HEK293 (cell line): ENCODE measurements around the gene ZNF440.

Source experiments
- BCL11A ChIP-seq: fragments of 450-650 bp; formaldehyde crosslinking; IDR thresholded peaks from 2 replicates; pipeline ENCODE4 v1.5.1; 2016; ENCODE audit warnings: low read depth, missing biosample characterization, missing genetic modification characterization
- TF ChIP-seq, protein P1 (sequence below): fragments of 450-650 bp; formaldehyde crosslinking; IDR thresholded peaks from 2 replicates; pipeline ENCODE4 v1.5.1; 2016; ENCODE audit warnings: missing biosample characterization, missing genetic modification characterization

DNA sequence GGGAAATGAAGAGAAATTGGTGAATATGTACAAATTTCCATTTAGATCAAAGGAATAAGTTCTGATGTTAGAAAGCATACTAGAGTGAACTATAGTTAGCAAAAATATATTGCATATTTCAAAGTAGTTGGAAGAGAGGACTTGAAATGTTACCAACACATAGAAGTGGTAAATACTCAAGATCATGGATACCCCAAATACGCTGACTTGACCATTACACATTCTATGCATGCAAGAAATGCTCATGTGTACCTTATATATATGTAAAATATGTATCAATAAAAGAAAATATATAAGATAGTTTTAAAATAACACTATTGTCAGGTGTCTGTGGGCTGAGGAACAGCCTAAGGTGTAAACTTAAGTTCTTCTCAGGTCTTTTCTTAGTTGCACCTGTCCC is 30.3 kb upstream of the ZNF440 start:
- TF ChIP-seq, protein P1, sequence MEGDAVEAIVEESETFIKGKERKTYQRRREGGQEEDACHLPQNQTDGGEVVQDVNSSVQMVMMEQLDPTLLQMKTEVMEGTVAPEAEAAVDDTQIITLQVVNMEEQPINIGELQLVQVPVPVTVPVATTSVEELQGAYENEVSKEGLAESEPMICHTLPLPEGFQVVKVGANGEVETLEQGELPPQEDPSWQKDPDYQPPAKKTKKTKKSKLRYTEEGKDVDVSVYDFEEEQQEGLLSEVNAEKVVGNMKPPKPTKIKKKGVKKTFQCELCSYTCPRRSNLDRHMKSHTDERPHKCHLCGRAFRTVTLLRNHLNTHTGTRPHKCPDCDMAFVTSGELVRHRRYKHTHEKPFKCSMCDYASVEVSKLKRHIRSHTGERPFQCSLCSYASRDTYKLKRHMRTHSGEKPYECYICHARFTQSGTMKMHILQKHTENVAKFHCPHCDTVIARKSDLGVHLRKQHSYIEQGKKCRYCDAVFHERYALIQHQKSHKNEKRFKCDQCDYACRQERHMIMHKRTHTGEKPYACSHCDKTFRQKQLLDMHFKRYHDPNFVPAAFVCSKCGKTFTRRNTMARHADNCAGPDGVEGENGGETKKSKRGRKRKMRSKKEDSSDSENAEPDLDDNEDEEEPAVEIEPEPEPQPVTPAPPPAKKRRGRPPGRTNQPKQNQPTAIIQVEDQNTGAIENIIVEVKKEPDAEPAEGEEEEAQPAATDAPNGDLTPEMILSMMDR (tag by site-specific recombination), result no peak
- no peak for TF ChIP-seq BCL11A
